PFSK-1 (cell line): ENCODE data around the gene SND1.

ENCODE experiments used
- FOXP2 ChIP-seq: optimal IDR thresholded peaks from 2 replicates; pipeline ENCODE3; 2011; ENCODE audit warnings: borderline replicate concordance, control low read depth, inconsistent platforms; ENCODE audit not compliant: insufficient read depth; ENCODE audit errors: extremely low read length, extremely low read depth
- POLR2AphosphoS5 ChIP-seq: IDR thresholded peaks from 2 replicates; pipeline ENCODE4 v1.6.1; 2012; ENCODE audit warnings: low read depth, mild to moderate bottlenecking, control low read depth, low read length, moderate library complexity
- REST ChIP-seq, 2 experiments: IDR thresholded peaks; 2 replicates each; pipeline versions ENCODE4 v1.6.1 to v1.8.0; 2011 to 2012; ENCODE audit warnings: low read depth in 2 of 2, low read length in 2 of 2, control low read depth in 1 of 2, inconsistent platforms in 1 of 2, mild to moderate bottlenecking in 1 of 2, moderate library complexity in 1 of 2; ENCODE audit not compliant: insufficient read depth in 1 of 2
- SIN3A ChIP-seq: IDR thresholded peaks from 2 replicates; pipeline ENCODE4 v1.6.1; 2012; ENCODE audit warnings: mild to moderate bottlenecking, low read length, moderate library complexity, borderline replicate concordance; ENCODE audit not compliant: insufficient read depth
- TAF1 ChIP-seq: IDR thresholded peaks from 2 replicates; pipeline ENCODE4 v1.6.1; 2012; ENCODE audit warnings: low read length, control low read depth, borderline replicate concordance; ENCODE audit not compliant: insufficient read depth

SND1 gene

GRCh38 chr7:128035712-128036111 is 383.7 kb downstream of the SND1 start:
- TF ChIP-seq TAF1 (no peak), POLR2AphosphoS5 (no peak), REST (IDR thresholded peaks at IDR 0.05; ENCODE audit: insufficient read depth in 1 of 2, low read depth in 2 of 2, low read length in 2 of 2) (no peak), SIN3A (no peak), FOXP2 (no peak)

- TF ChIP-seq FOXP2 = no peak
Observed at GRCh38 chr7:128036226-128036940, 384.4 kb downstream of the SND1 start.

GRCh38 chr7:128037081-128037480 is 385.1 kb downstream of the SND1 start:
- TF ChIP-seq TAF1 (no peak), REST (IDR thresholded peaks at IDR 0.05; ENCODE audit: insufficient read depth in 1 of 2, low read depth in 2 of 2, low read length in 2 of 2) (no peak), FOXP2 (no peak), SIN3A (no peak), POLR2AphosphoS5 (no peak)

- no peak for TF ChIP-seq POLR2AphosphoS5
Observed at GRCh38 chr7:128037880-128038619, 386.1 kb downstream of the SND1 start.

GRCh38 chr7:128039544-128039953 is 387.6 kb downstream of the SND1 start:
- TF ChIP-seq TAF1 (no peak), FOXP2 (no peak), POLR2AphosphoS5 (no peak), REST (IDR thresholded peaks at IDR 0.05; ENCODE audit: insufficient read depth in 1 of 2, low read depth in 2 of 2, low read length in 2 of 2) (no peak), SIN3A (no peak)

- TF ChIP-seq POLR2AphosphoS5 (no peak), FOXP2 (no peak), TAF1 (no peak), SIN3A (no peak), REST (IDR thresholded peaks at IDR 0.05; ENCODE audit: insufficient read depth in 1 of 2, low read depth in 2 of 2, low read length in 2 of 2) (no peak)
Observed at GRCh38 chr7:128040205-128040604, 388.2 kb downstream of the SND1 start.
